Measurements from ENCODE around the gene RTN4R. TPM values are rescaled to one million over a fixed set of nuclear protein-coding genes. Genes with fewer than 3 reads are reported as not detected.

The RTN4R gene
- total RNA-seq, 1 donor from 2014 or later: 18.6 TPM

GRCh38 chr22:20206709-20207215, 61.4 kb downstream of the RTN4R start:
- no peak for DNase-seq (ENCODE audit: low read depth)
- H3K4me3 ChIP-seq (ENCODE audit: low read depth, low read length): peak overlapping the region; percentile 52
- no peak for TF ChIP-seq CTCF (conservative IDR thresholded peaks at IDR 0.05; ENCODE audit: low read depth, low read length)

GRCh38 chr22:20205964-20206708, 62.0 kb downstream of the RTN4R start:
- TF ChIP-seq CTCF (conservative IDR thresholded peaks at IDR 0.05; ENCODE audit: low read depth, low read length): no peak
- DNase-seq (ENCODE audit: low read depth): no peak
- peak overlapping the region; percentile 52 for H3K4me3 ChIP-seq (ENCODE audit: low read depth, low read length)

GRCh38 chr22:20205464-20205963, 62.6 kb downstream of the RTN4R start:
- H3K4me3 ChIP-seq (ENCODE audit: low read depth, low read length): no peak overlapping the region
- DNase-seq (ENCODE audit: low read depth): no peak
- TF ChIP-seq CTCF (conservative IDR thresholded peaks at IDR 0.05; ENCODE audit: low read depth, low read length): no peak

- H3K4me3 ChIP-seq (ENCODE audit: low read depth, low read length): no peak overlapping the region
- DNase-seq (ENCODE audit: low read depth): no peak
- no peak for TF ChIP-seq CTCF (conservative IDR thresholded peaks at IDR 0.05; ENCODE audit: low read depth, low read length)
These were observed 63.3 kb downstream of the RTN4R start for GRCh38 chr22:20204806-20205205.

GRCh38 chr22:20204311-20204710, 63.8 kb downstream of the RTN4R start:
- no peak for TF ChIP-seq CTCF (conservative IDR thresholded peaks at IDR 0.05; ENCODE audit: low read depth, low read length)
- DNase-seq (ENCODE audit: low read depth): no peak
- H3K4me3 ChIP-seq (ENCODE audit: low read depth, low read length): no peak overlapping the region

GRCh38 chr22:20203552-20204201, 64.4 kb downstream of the RTN4R start:
- peak; percentile 25 for DNase-seq (ENCODE audit: low read depth)
- no peak overlapping the region for H3K4me3 ChIP-seq (ENCODE audit: low read depth, low read length)
- TF ChIP-seq CTCF (conservative IDR thresholded peaks at IDR 0.05; ENCODE audit: low read depth, low read length): no peak
